Smooth muscle cell (in vitro differentiated cells): ENCODE measurements around the gene LRFN2. TPM values are rescaled to one million over a fixed set of nuclear protein-coding genes. Genes with fewer than 3 reads are reported as not detected.

ENCODE experiments used
- DNase-seq: peaks from one replicate; lab custom pipeline; 2025; ENCODE audit not compliant: unreplicated experiment; lab: John Stamatoyannopoulos, UW
- H2AFZ ChIP-seq: fragments of 200-600 bp; sonication (generic); 2 replicates; pipeline ENCODE4 v1.6.0; 2016; ENCODE audit warnings: antibody characterized with exemption, low read depth, mild to moderate bottlenecking
- H3F3A ChIP-seq: fragments of 200-600 bp; sonication (generic); 2 replicates; pipeline ENCODE4 v1.6.0; 2017; ENCODE audit warnings: antibody characterized with exemption, low read depth
- H3K27ac ChIP-seq: fragments of 200-600 bp; sonication (generic); 2 replicates; pipeline ENCODE4 v1.5.1; 2016; ENCODE audit warnings: low read depth, mild to moderate bottlenecking
- H3K27me3 ChIP-seq: fragments of 200-600 bp; sonication (generic); 2 replicates; pipeline ENCODE4 v1.6.1; 2016; ENCODE audit warnings: low read depth, mild to moderate bottlenecking
- H3K36me3 ChIP-seq: fragments of 200-600 bp; sonication (generic); 2 replicates; pipeline ENCODE4 v1.5.1; 2016; ENCODE audit warnings: low read depth
- H3K4me1 ChIP-seq: fragments of 200-600 bp; sonication (generic); 2 replicates; pipeline ENCODE4 v1.5.1; 2016; ENCODE audit warnings: low read depth
- H3K4me2 ChIP-seq: fragments of 200-600 bp; sonication (generic); 2 replicates; pipeline ENCODE4 v1.6.0; 2016; ENCODE audit warnings: mild to moderate bottlenecking
- H3K4me3 ChIP-seq: fragments of 200-600 bp; sonication (generic); 2 replicates; pipeline ENCODE4 v1.5.1; 2016; ENCODE audit warnings: mild to moderate bottlenecking
- H3K79me2 ChIP-seq: fragments of 200-600 bp; sonication (generic); 2 replicates; pipeline ENCODE4 v1.6.0; 2016; ENCODE audit warnings: low read depth, mild to moderate bottlenecking
- H3K9ac ChIP-seq: fragments of 200-600 bp; sonication (generic); 2 replicates; pipeline ENCODE4 v1.6.0; 2016; ENCODE audit warnings: low read depth
- H3K9me3 ChIP-seq: fragments of 200-600 bp; sonication (generic); replicated peaks from 2 replicates; pipeline ENCODE4 v1.5.1; 2016; ENCODE audit warnings: low read depth
- H4K20me1 ChIP-seq: fragments of 200-600 bp; sonication (generic); 2 replicates; pipeline ENCODE4 v1.6.0; 2016; ENCODE audit warnings: low read depth
- WGBS: methylation state at CpG from one replicate; pipeline ENCODE4 v1.1.7; 2016; ENCODE audit warnings: low lambda C conversion rate; 5-methylcytosine and 5-hydroxymethylcytosine counted together
- polyA plus RNA-seq: library from polyadenylated mRNA; unstranded; fragments of >200 nt; fragmentation: Nextera tagmentation; extraction: Ambion mirVana; gene quantifications from 2 replicates; pipeline ENCODE4 v1.2.1, GENCODE V29; 2016
- total RNA-seq: library from RNA; depleted of rRNA; stranded (reverse); fragments of >200 nt; gene quantifications from 2 replicates; pipeline ENCODE4 v1.2.3, GENCODE V29; 2014
- TF ChIP-seq, protein P1 (sequence below): fragments of 200-600 bp; sonication (generic); IDR thresholded peaks from 2 replicates; pipeline ENCODE4 v1.5.1; 2017; ENCODE audit warnings: borderline replicate concordance, mild to moderate bottlenecking, antibody characterized with exemption; ENCODE audit not compliant: insufficient read depth, poor library complexity, severe bottlenecking

Gene LRFN2
- total and polyA plus RNA-seq, 2 experiments from 2014 or later: 0.04 to 0.57 TPM

DNA sequence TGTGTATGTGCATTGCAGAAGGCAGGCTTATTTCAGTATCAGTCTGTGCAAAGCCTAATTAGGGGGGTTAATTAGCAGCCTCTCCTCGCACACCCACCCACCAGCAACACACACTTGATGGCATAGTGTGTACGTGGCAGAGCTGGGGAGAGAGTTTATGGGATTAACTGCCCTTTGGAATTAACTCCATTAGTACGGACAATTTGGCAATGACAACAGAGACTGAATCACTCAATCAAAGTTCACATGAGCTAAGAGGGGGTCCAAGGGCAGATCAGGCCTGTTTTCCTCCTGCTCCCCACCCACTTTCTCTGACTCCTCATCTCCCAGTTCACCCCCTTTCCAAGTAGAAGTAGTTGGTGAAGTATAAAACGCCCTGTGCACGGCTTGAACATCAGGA, 69.5 kb downstream of the LRFN2 start:
- H3K79me2 ChIP-seq: no peaks in the 10 kb centered on the region

GRCh38 chr6:40516429-40516828, 70.7 kb downstream of the LRFN2 start:
- TF ChIP-seq, protein P1, sequence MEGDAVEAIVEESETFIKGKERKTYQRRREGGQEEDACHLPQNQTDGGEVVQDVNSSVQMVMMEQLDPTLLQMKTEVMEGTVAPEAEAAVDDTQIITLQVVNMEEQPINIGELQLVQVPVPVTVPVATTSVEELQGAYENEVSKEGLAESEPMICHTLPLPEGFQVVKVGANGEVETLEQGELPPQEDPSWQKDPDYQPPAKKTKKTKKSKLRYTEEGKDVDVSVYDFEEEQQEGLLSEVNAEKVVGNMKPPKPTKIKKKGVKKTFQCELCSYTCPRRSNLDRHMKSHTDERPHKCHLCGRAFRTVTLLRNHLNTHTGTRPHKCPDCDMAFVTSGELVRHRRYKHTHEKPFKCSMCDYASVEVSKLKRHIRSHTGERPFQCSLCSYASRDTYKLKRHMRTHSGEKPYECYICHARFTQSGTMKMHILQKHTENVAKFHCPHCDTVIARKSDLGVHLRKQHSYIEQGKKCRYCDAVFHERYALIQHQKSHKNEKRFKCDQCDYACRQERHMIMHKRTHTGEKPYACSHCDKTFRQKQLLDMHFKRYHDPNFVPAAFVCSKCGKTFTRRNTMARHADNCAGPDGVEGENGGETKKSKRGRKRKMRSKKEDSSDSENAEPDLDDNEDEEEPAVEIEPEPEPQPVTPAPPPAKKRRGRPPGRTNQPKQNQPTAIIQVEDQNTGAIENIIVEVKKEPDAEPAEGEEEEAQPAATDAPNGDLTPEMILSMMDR: no peak
- WGBS: 93% methylated on average over 1 of the region's 1 CpG
- H4K20me1 ChIP-seq: no peaks in the 10 kb centered on the region
- H3K36me3 ChIP-seq: no peaks in the 10 kb centered on the region
- H3K79me2 ChIP-seq: no peaks in the 10 kb centered on the region
- H3K4me1 ChIP-seq: no peaks in the 10 kb centered on the region
- no peak overlapping the region for H3K9ac ChIP-seq
- DNase-seq: no peak
- no peaks in the 10 kb centered on the region for H3K9me3 ChIP-seq
- H3K27me3 ChIP-seq: peaks cover 20% of the 10 kb centered on the region
- H3K27ac ChIP-seq: no peak overlapping the region
- H2AFZ ChIP-seq: no peak overlapping the region
- no peaks in the 10 kb centered on the region for H3F3A ChIP-seq
- no peak overlapping the region for H3K4me3 ChIP-seq
- H3K4me2 ChIP-seq: no peak overlapping the region

More for the DNA sequence above, 69.5 kb downstream of the LRFN2 start:
- Histone ChIP-seq H3K27ac (no peak overlapping the region), H3K4me2 (no peak overlapping the region), H4K20me1 (no peaks in the 10 kb centered on the region), H3K9me3 (no peaks in the 10 kb centered on the region), H3K4me1 (no peaks in the 10 kb centered on the region), H3F3A (no peaks in the 10 kb centered on the region), H3K27me3 (peaks cover 26% of the 10 kb centered on the region), H3K9ac (no peak overlapping the region), H2AFZ (no peak overlapping the region), H3K4me3 (no peak overlapping the region), H3K36me3 (no peaks in the 10 kb centered on the region)
- no peak for DNase-seq
- 85% methylated on average over 5 of the region's 5 CpGs for WGBS
- TF ChIP-seq, protein P1: no peak

GRCh38 chr6:40512340-40512739, 74.8 kb downstream of the LRFN2 start:
- no peaks in the 10 kb centered on the region for H3K27me3 ChIP-seq
- H4K20me1 ChIP-seq: no peaks in the 10 kb centered on the region
- TF ChIP-seq, protein P1: no peak
- no peaks in the 10 kb centered on the region for H3K4me1 ChIP-seq
- no peak overlapping the region for H3K9ac ChIP-seq
- H2AFZ ChIP-seq: no peak overlapping the region
- WGBS: 90% methylated on average over 1 of the region's 1 CpG
- no peak overlapping the region for H3K27ac ChIP-seq
- no peak overlapping the region for H3K4me3 ChIP-seq
- H3K79me2 ChIP-seq: no peaks in the 10 kb centered on the region
- no peak overlapping the region for H3K4me2 ChIP-seq
- DNase-seq: no peak
- no peaks in the 10 kb centered on the region for H3F3A ChIP-seq
- no peaks in the 10 kb centered on the region for H3K36me3 ChIP-seq
- H3K9me3 ChIP-seq: no peaks in the 10 kb centered on the region

DNA sequence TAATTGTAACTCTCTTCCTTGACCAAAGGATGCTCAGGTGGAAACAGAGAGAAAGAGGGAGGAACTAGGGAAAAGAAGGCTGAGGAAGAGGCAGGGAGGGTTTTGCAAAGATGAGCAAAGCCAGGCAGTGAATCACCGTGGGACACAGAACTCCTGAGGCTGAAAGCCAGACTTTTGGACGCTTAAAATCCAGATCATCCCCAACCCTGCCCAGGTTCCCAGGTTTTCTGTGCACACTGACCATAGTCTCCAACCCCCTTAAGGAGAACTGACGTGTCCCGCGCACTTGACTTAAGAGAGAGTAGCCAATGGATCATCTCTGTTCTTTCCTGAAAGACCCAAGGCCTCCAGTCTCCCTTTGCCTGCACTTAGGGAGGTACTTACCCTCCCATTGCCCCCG, 75.3 kb downstream of the LRFN2 start:
- Histone ChIP-seq H3K4me1 (no peaks in the 10 kb centered on the region), H3K4me2 (no peak overlapping the region), H2AFZ (no peak overlapping the region), H3K27ac (no peak overlapping the region), H3K27me3 (no peaks in the 10 kb centered on the region), H3K36me3 (no peaks in the 10 kb centered on the region), H3K9ac (no peak overlapping the region), H3F3A (no peaks in the 10 kb centered on the region), H3K4me3 (no peak overlapping the region), H3K9me3 (no peaks in the 10 kb centered on the region), H3K79me2 (no peaks in the 10 kb centered on the region), H4K20me1 (no peaks in the 10 kb centered on the region)
- DNase-seq: no peak
- TF ChIP-seq, protein P1: no peak
- 71% methylated on average over 6 of the region's 6 CpGs for WGBS
